GM23338 (cell line): ENCODE measurements around the gene ACTG1. TPM values are rescaled to one million over a fixed set of nuclear protein-coding genes. Genes with fewer than 3 reads are reported as not detected.
"Not testable (repeated sequence)": the region's sequence is repeated elsewhere in the genome, so short reads cannot be mapped to it uniquely, and the experiment has no call there.

ENCODE experiments used
- ATAC-seq: fragments of 200-7000 bp; cut with Tn5 transposase; 3 replicates; pipeline ENCODE4 v1.9.1; 2020
- DNase-seq: peaks from one replicate; pipeline ENCODE4 v3.0.0-alpha.2; 2015; ENCODE audit warnings: low spot score
- H2AFZ ChIP-seq: fragments of 200-600 bp; sonication (generic); 2 replicates; pipeline ENCODE4 v1.8.0; 2016; ENCODE audit warnings: antibody characterized with exemption, mild to moderate bottlenecking, moderate library complexity
- H3F3A ChIP-seq: fragments of 200-600 bp; sonication (generic); replicated peaks from 2 replicates; pipeline ENCODE4 v1.8.0; 2017; ENCODE audit warnings: antibody characterized with exemption, mixed run types, low read depth
- H3K27ac ChIP-seq: fragments of 200-600 bp; sonication (generic); 2 replicates; pipeline ENCODE4 v1.6.1; 2016; ENCODE audit warnings: low read depth
- H3K27me3 ChIP-seq: fragments of 200-600 bp; sonication (generic); 2 replicates; pipeline ENCODE4 v1.8.0; 2016; ENCODE audit warnings: mild to moderate bottlenecking, mixed run types, moderate library complexity; ENCODE audit not compliant: insufficient read depth
- H3K36me3 ChIP-seq: fragments of 200-600 bp; sonication (generic); 2 replicates; pipeline ENCODE4 v1.8.0; 2016; ENCODE audit warnings: mild to moderate bottlenecking; ENCODE audit not compliant: insufficient read depth
- H3K4me1 ChIP-seq: fragments of 200-600 bp; sonication (generic); 2 replicates; pipeline ENCODE4 v1.8.0; 2016; ENCODE audit warnings: mild to moderate bottlenecking, moderate library complexity; ENCODE audit not compliant: insufficient read depth
- H3K4me2 ChIP-seq: fragments of 200-600 bp; sonication (generic); 2 replicates; pipeline ENCODE4 v1.7.1; 2017; ENCODE audit warnings: mixed run types
- H3K4me3 ChIP-seq: fragments of 200-600 bp; sonication (generic); 2 replicates; pipeline ENCODE4 v1.6.1; 2016; ENCODE audit warnings: mixed run types
- H3K79me2 ChIP-seq: fragments of 200-600 bp; sonication (generic); replicated peaks from 2 replicates; pipeline ENCODE4 v1.8.0; 2017; ENCODE audit warnings: mild to moderate bottlenecking; ENCODE audit not compliant: insufficient read depth
- H3K9me2 ChIP-seq: fragments of 200-600 bp; sonication (generic); 2 replicates; pipeline ENCODE4 v1.8.0; 2017; ENCODE audit not compliant: insufficient read depth
- H4K20me1 ChIP-seq: fragments of 200-600 bp; sonication (generic); replicated peaks from 2 replicates; pipeline ENCODE4 v1.8.0; 2017; ENCODE audit warnings: mild to moderate bottlenecking; ENCODE audit not compliant: insufficient read depth
- H3K27ac Mint-ChIP-seq: 2 replicates; pipeline ENCODE4 v1.8.0; 2020; ENCODE audit warnings: inconsistent platforms, mild to moderate bottlenecking, moderate library complexity, mixed read lengths
- H3K27me3 Mint-ChIP-seq: 3 replicates; pipeline ENCODE4 v1.8.0; 2022; ENCODE audit warnings: low read depth, mild to moderate bottlenecking, moderate library complexity, mixed read lengths, inconsistent platforms; ENCODE audit not compliant: insufficient read depth, poor library complexity
- H3K36me3 Mint-ChIP-seq: 3 replicates; pipeline ENCODE4 v1.8.0; 2021; ENCODE audit warnings: low read depth, mild to moderate bottlenecking, inconsistent platforms, moderate library complexity, mixed read lengths
- H3K4me1 Mint-ChIP-seq: 3 replicates; pipeline ENCODE4 v1.8.0; 2020; ENCODE audit warnings: mild to moderate bottlenecking, inconsistent platforms, mixed read lengths
- H3K4me3 Mint-ChIP-seq: 3 replicates; pipeline ENCODE4 v1.8.0; 2021; ENCODE audit warnings: moderate library complexity, mild to moderate bottlenecking, inconsistent platforms, mixed read lengths
- H3K9me3 Mint-ChIP-seq: 3 replicates; pipeline ENCODE4 v1.8.0; 2020; ENCODE audit warnings: moderate library complexity, mild to moderate bottlenecking, inconsistent platforms, mixed read lengths
- CREB1 ChIP-seq: fragments of 250-450 bp; sonication (Bioruptor Pico); IDR thresholded peaks from 2 replicates; pipeline ENCODE4 v1.5.0; 2020; ENCODE audit warnings: low read depth, mild to moderate bottlenecking, moderate library complexity
- CTCF ChIP-seq, 2 experiments: fragments of 200-600 bp in 1 of 2; sonication (generic) in 1 of 2; conservative IDR thresholded peaks; 2 replicates each; pipeline versions ENCODE4 v1.5.1 to v1.6.1; 2016 to 2017; ENCODE audit warnings: antibody characterized with exemption in 2 of 2, low read depth in 2 of 2, mild to moderate bottlenecking in 2 of 2, moderate library complexity in 1 of 2
- EZH2 ChIP-seq: fragments of 200-600 bp; sonication (generic); IDR thresholded peaks from one replicate; pipeline ENCODE4 v1.8.0; 2017; ENCODE audit warnings: antibody characterized with exemption, mild to moderate bottlenecking, low read depth; ENCODE audit not compliant: unreplicated experiment
- EZH2phosphoT487 ChIP-seq: fragments of 200-600 bp; sonication (generic); IDR thresholded peaks from one replicate; pipeline ENCODE4 v1.8.1; 2018; ENCODE audit warnings: antibody characterized with exemption; ENCODE audit not compliant: unreplicated experiment
- JUNB ChIP-seq: IDR thresholded peaks from one replicate; pipeline ENCODE4 v1.6.1; 2016; ENCODE audit warnings: antibody characterized with exemption; ENCODE audit not compliant: unreplicated experiment
- NANOG ChIP-seq: IDR thresholded peaks from 2 replicates; pipeline ENCODE4 v1.6.1; 2016; ENCODE audit warnings: antibody characterized with exemption, borderline replicate concordance
- POLR2AphosphoS5 ChIP-seq: IDR thresholded peaks from 2 replicates; pipeline ENCODE4 v1.6.1; 2016; ENCODE audit warnings: antibody characterized with exemption, low read depth
- REST ChIP-seq: IDR thresholded peaks from one replicate; pipeline ENCODE4 v1.6.1; 2018; ENCODE audit warnings: antibody characterized with exemption; ENCODE audit not compliant: unreplicated experiment
- ZNF114 ChIP-seq: fragments of 250-450 bp; sonication (Bioruptor Pico); IDR thresholded peaks from 2 replicates; pipeline ENCODE4 v1.5.0; 2020; ENCODE audit warnings: mild to moderate bottlenecking, moderate library complexity
- ZNF331 ChIP-seq: fragments of 250-450 bp; sonication (Bioruptor Pico); IDR thresholded peaks from 2 replicates; pipeline ENCODE4 v1.5.0; 2020; ENCODE audit warnings: low read depth, mild to moderate bottlenecking, moderate library complexity
- polyA plus RNA-seq: library from polyadenylated mRNA; unstranded; fragments of >200 nt; fragmentation: Nextera tagmentation; extraction: Ambion mirVana; gene quantifications from 2 replicates; pipeline ENCODE4 v1.2.1, GENCODE V29; 2016
- total RNA-seq: library from RNA; depleted of rRNA; stranded (reverse); fragments of >200 nt; shearing (Covaris generic); gene quantifications from 2 replicates; pipeline ENCODE4 v1.2.3, GENCODE V29; 2014
- TF ChIP-seq, protein P1 (sequence below): IDR thresholded peaks from 2 replicates; pipeline ENCODE4 v1.6.1; 2016; ENCODE audit warnings: antibody characterized with exemption

ACTG1 gene
- total and polyA plus RNA-seq, 2 experiments from 2014 or later = 1,867 to 4,739 TPM

DNA sequence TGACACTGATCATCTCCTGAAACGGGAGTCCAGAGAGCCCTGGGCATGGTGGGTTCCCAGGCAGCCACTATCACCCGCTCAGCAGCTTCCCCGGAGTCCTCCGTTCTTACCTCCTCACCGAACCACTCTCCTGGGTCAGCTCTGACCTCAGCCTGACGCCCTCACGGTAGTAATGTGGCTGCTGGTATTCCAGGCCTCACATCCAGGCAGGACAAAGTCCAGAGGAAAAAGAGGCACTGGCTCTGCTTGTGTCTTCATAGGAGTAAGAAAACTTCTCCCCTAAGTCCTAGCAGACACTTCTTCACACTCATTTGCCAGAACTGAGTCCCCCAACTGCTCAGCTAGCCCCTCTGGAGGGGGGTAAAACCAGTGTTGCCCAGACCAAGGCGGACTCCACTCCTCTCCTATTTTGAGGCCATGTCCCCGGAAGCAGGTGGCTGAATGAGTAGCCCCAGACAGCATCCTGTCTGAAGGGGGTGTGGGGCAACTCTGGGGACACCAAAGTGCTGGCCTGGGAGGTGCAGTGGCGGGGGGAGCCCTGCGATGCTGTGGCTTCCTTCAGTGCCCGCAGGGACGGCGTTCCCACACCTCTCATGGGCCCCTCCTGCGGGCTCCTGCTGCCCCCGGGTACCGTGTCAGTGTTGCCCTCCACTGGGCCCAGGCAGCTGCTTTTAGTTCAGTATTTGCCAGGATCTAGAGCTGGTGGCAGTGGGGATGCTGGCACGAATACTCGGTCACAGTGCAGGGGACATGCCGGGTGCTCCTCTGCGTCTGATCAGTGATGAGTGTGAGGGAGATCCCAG is 20.9 kb upstream of the ACTG1 start:
- H3K79me2 ChIP-seq = no peaks in the 10 kb centered on the region
- no peak overlapping the region for H3K27ac ChIP-seq
- no peaks in the 10 kb centered on the region for H3K4me1 ChIP-seq
- TF ChIP-seq CREB1 (CRISPR knock-in tag) = no peak
- TF ChIP-seq POLR2AphosphoS5 = no peak
- TF ChIP-seq ZNF114 (CRISPR knock-in tag) = no peak
- 0 out of 2 replicates have a peak, but pooled peaks cover 4% of the 10 kb centered on the region for H3K9me2 ChIP-seq
- no peaks in the 10 kb centered on the region for H4K20me1 ChIP-seq
- DNase-seq (no peak), ATAC-seq (no peak)
- Mint-ChIP-seq H3K4me3 (no peak overlapping the region), H3K27me3 (peaks cover 28% of the 10 kb centered on the region), H3K4me1 (peaks cover 7% of the 10 kb centered on the region), H3K27ac (no peak overlapping the region), H3K36me3 (no peaks in the 10 kb centered on the region), H3K9me3 (no peaks in the 10 kb centered on the region; the same call in 2 of the 3 replicates)
- no peak overlapping the region for H3K4me2 ChIP-seq
- no peak overlapping the region for H2AFZ ChIP-seq
- H3F3A ChIP-seq = no peaks in the 10 kb centered on the region
- H3K36me3 ChIP-seq = no peaks in the 10 kb centered on the region
- peaks cover 22% of the 10 kb centered on the region for H3K27me3 ChIP-seq
- H3K4me3 ChIP-seq = no peak overlapping the region

GRCh38 chr17:81532490-81533287 is 20.1 kb upstream of the ACTG1 start:
- Histone ChIP-seq H3K4me1 (no peaks in the 10 kb centered on the region), H3K9me2 (0 out of 2 replicates have a peak, but pooled peaks cover 4% of the 10 kb centered on the region), H3K79me2 (no peaks in the 10 kb centered on the region), H3K36me3 (no peaks in the 10 kb centered on the region), H3K4me3 (no peak overlapping the region), H3K27ac (no peak overlapping the region), H4K20me1 (no peaks in the 10 kb centered on the region), H2AFZ (no peak overlapping the region), H3F3A (no peaks in the 10 kb centered on the region), H3K27me3 (peaks cover 22% of the 10 kb centered on the region), H3K4me2 (no peak overlapping the region)
- H3K4me3 Mint-ChIP-seq = no peak overlapping the region
- H3K4me1 Mint-ChIP-seq = peaks cover 3% of the 10 kb centered on the region; the same call in 2 of the 3 replicates
- H3K27ac Mint-ChIP-seq = no peak overlapping the region
- ATAC-seq (no peak), DNase-seq (no peak)
- TF ChIP-seq EZH2 (no peak), JUNB (no peak), ZNF331 (CRISPR knock-in tag) (no peak), ZNF114 (CRISPR knock-in tag) (no peak), POLR2AphosphoS5 (no peak), CREB1 (CRISPR knock-in tag) (no peak), CTCF (conservative IDR thresholded peaks at IDR 0.05; ENCODE audit: low read depth in 2 of 2) (no peak), REST (no peak), NANOG (no peak), EZH2phosphoT487 (no peak)
- TF ChIP-seq, protein P1, sequence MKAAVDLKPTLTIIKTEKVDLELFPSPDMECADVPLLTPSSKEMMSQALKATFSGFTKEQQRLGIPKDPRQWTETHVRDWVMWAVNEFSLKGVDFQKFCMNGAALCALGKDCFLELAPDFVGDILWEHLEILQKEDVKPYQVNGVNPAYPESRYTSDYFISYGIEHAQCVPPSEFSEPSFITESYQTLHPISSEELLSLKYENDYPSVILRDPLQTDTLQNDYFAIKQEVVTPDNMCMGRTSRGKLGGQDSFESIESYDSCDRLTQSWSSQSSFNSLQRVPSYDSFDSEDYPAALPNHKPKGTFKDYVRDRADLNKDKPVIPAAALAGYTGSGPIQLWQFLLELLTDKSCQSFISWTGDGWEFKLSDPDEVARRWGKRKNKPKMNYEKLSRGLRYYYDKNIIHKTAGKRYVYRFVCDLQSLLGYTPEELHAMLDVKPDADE = no peak
- H3K27me3 Mint-ChIP-seq = peaks cover 28% of the 10 kb centered on the region
- H3K9me3 Mint-ChIP-seq = no peaks in the 10 kb centered on the region
- H3K36me3 Mint-ChIP-seq = no peaks in the 10 kb centered on the region

DNA sequence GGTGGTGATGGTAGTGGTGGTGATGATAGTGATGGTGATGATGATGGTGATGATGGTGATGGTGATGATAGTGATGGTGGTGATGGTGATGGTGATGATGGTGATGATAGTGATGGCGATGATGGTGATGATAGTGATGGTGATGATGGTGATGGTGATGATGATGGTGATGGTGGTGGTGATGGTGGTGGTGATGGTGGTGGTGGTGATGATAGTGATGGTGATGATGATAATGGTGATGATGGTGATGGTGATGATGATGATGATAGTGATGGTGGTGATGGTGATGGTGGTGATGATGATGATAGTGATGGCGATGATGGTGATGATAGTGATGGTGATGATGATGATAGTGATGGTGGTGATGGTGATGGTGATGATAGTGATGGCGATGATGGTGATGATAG is 19.4 kb upstream of the ACTG1 start:
- H3F3A ChIP-seq, DNase-seq, H3K27ac ChIP-seq, H3K4me1 ChIP-seq, H3K4me1 Mint-ChIP-seq, H3K9me2 ChIP-seq, H3K79me2 ChIP-seq, H3K27ac Mint-ChIP-seq, H3K4me2 ChIP-seq, H3K9me3 Mint-ChIP-seq, H2AFZ ChIP-seq, H3K4me3 Mint-ChIP-seq, ATAC-seq, H3K36me3 Mint-ChIP-seq, H3K4me3 ChIP-seq, H4K20me1 ChIP-seq, H3K36me3 ChIP-seq: not testable (repeated sequence)
- peaks cover 28% of the 10 kb centered on the region for H3K27me3 Mint-ChIP-seq
- peaks cover 22% of the 10 kb centered on the region for H3K27me3 ChIP-seq
